HG02588 (cell line): ENCODE data around the gene ELF3.
"Not testable (repeated sequence)": the region's sequence is repeated elsewhere in the genome, so short reads cannot be mapped to it uniquely, and the experiment has no call there.

Experiments
- ATAC-seq: cut with Tn5 transposase; IDR thresholded peaks from one replicate; pipeline ENCODE4 v1.9.1; 2021; ENCODE audit warnings: mild to moderate bottlenecking, moderate library complexity; ENCODE audit not compliant: unreplicated experiment

ELF3 gene

DNA sequence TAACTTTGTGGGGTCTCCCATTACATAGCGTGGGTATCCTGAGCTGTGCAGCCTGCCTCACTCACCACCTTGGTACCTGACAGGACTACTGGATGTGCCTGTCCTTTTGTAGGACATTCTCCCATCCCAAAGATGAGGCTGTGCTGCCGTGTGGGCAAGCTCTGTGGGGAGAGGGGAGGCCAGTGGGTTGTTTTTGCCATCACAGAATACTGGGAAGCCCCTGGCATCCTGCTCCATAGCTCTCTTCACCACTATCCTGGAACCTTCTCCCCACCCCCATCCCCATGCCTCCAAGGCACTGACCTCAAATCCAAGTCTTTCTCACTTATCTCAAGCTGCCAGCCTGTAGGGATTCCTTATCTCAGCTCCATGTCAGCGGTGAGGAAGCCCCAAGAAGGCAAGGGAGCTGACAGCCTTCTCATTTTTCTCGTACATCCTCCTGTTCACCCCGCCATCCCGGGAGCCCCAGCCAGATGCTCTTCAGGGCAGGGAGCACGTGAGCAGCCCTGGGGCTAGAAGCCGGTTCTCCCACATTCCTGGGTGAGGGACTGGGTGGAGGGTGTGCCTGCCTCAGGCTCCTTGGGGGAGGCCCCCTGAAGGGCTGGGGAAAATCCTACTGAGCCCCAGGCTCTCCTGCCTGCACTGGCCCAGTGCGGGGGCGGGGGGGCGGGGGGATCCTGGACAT lies 2.4 kb upstream of the ELF3 start:
- no peak for ATAC-seq

- ATAC-seq = peak; percentile 39
Measured at GRCh38 chr1:202009326-202010179, 834 bp upstream of the ELF3 start.

- no peak for ATAC-seq
Measured at GRCh38 chr1:202011994-202012393, 1.6 kb downstream of the ELF3 start.

GRCh38 chr1:202012544-202013478 lies 2.4 kb downstream of the ELF3 start:
- no peak for ATAC-seq

DNA sequence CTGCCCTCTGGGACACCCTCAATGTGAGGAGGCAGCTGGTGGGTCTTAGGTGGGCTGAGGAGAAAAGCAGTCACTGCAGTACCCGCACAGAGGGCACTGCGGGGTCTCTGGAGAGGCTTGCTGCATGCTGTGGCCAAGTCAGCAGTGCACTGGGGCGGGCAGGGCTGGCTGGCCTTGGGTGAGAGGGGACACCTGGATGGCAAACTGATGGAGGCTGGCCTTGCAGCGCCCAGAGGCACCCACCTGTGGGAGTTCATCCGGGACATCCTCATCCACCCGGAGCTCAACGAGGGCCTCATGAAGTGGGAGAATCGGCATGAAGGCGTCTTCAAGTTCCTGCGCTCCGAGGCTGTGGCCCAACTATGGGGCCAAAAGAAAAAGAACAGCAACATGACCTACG lies 3.2 kb downstream of the ELF3 start:
- ATAC-seq = no peak

- ATAC-seq = no peak
Measured at GRCh38 chr1:202014060-202014459, 3.7 kb downstream of the ELF3 start.

DNA sequence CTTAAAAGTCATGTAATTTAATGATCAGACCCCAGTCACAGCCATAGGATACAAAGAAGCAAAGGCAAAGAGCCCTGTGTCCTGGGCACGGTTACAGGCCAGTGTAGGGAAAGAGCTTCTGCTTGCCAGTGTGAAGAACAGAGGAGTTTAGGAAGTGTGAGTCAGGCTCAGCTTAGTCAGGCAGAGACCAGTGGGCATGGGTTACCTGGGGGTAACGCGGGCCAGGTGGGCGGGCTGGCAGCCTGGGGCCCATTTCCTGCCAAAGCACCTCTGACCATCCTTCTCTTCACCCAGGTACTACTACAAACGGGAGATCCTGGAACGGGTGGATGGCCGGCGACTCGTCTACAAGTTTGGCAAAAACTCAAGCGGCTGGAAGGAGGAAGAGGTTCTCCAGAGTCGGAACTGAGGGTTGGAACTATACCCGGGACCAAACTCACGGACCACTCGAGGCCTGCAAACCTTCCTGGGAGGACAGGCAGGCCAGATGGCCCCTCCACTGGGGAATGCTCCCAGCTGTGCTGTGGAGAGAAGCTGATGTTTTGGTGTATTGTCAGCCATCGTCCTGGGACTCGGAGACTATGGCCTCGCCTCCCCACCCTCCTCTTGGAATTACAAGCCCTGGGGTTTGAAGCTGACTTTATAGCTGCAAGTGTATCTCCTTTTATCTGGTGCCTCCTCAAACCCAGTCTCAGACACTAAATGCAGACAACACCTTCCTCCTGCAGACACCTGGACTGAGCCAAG lies 4.7 kb downstream of the ELF3 start:
- no peak for ATAC-seq

DNA sequence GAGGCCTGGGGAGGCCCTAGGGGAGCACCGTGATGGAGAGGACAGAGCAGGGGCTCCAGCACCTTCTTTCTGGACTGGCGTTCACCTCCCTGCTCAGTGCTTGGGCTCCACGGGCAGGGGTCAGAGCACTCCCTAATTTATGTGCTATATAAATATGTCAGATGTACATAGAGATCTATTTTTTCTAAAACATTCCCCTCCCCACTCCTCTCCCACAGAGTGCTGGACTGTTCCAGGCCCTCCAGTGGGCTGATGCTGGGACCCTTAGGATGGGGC lies 5.2 kb downstream of the ELF3 start:
- ATAC-seq = no peak

DNA sequence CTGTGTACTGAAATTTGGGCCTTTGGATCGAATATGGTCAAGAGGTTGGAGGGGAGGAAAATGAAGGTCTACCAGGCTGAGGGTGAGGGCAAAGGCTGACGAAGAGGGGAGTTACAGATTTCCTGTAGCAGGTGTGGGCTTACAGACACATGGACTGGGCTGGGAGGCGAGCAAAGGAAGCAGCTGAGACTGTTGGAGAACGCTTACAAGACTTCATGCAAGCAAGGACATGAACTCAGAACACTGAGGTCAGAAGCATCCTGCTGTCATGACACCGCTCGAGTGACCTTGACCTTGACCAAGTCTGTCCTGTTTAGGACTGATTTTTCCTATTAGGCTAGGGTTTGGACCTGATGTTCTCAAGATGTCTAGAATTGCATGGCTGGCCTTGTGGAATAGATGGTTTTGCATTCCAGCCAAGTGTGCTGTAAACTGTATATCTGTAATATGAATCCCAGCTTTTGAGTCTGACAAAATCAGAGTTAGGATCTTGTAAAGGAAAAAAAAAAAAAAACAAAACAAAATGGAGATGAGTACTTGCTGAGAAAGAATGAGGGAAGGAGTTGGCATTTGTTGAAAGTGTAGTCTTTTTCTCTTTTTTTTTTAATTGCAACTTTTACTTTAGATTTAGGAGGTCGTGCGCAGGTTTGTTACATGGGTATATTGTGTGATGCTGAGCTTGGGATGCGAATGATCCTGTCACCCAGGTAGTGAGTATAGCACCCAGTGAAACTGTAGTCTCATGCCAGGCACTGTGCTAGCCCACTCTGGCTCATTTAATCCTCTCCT lies 5.8 kb downstream of the ELF3 start:
- ATAC-seq = no peak

DNA sequence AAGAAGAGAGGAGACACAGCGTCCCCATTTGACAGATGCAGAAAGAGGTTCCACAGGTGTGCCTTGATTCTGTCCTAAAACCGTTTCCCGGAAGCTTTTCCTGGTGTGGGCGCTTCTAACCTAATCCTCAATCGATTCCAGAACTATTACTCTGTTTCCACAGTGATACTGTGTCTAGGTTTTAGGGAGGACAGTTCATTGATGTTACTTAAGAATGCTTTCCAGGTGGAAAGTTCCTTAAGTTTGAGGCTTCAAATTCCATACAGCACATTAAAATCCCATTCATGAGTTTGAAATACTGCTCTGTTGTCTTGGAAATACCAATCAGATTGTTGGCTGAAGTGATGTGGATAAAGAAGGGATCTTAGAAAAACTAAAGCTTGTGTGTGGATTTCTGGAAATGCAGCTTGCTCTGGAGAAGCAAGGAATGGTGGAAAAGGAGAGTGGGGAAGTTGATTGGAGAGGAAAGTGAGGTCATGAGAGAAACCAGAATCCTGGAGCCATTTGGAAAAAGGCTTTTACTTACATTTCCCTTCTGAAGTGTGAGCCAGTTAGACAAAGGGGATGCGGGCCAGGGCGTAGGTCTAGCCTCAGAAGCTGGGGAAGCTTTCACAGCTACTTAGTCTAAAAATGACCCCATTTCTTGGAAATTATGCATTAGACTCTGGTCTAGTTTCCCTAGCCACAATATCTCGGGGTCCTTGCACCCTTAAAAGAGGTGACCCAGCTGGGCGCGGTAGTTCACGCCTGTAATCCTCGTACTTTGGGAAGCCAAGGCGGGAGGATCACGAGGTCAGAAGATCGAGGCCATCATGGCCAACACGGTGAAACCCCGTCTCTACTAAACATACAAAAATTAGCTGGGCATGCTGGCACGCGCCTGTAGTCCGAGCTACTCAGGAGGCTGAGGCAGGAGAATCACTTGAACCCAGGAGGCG lies 6.7 kb downstream of the ELF3 start:
- no peak for ATAC-seq

GRCh38 chr1:202017749-202018467 lies 7.5 kb downstream of the ELF3 start:
- ATAC-seq = no peak

GRCh38 chr1:202018468-202019234 lies 8.3 kb downstream of the ELF3 start:
- no peak for ATAC-seq

GRCh38 chr1:202019235-202019558 lies 8.8 kb downstream of the ELF3 start:
- not testable (repeated sequence) for ATAC-seq

- no peak for ATAC-seq
Measured at GRCh38 chr1:202023001-202023433, 12.6 kb downstream of the ELF3 start.

- no peak for ATAC-seq
Measured at GRCh38 chr1:202029171-202029665, 18.8 kb downstream of the ELF3 start.

- no peak for ATAC-seq
Measured at GRCh38 chr1:202029727-202030126, 19.3 kb downstream of the ELF3 start.

- no peak for ATAC-seq
Measured at GRCh38 chr1:202031796-202032195, 21.4 kb downstream of the ELF3 start.
